Pancreas (tissue), 10 donors: ENCODE data around the gene HTATSF1. TPM values are rescaled to one million over a fixed set of nuclear protein-coding genes. Genes with fewer than 3 reads are reported as not detected.

Experiments
- ATAC-seq, 4 donors: fragments of 200-7000 bp; cut with Tn5 transposase; one replicate each; pipeline versions ENCODE4 v1.8.0 to v1.9.1; 2020; ENCODE audit warnings: mild to moderate bottlenecking in 4 of 4, moderate library complexity in 4 of 4
- DNase-seq, 6 donors: peaks; one replicate each; pipeline ENCODE4 v3.0.0-alpha.2; 2020
- FAIRE-seq: peaks from 2 replicates; lab custom pipeline; 2012; peaks lifted over from hg19 to GRCh38; lab: Jason Lieb, UNC
- H3K27ac ChIP-seq, 4 donors: fragments of 200-600 bp; sonication (generic); 1 replicate in 3 of 4; 2 replicates in 1 of 4; pipeline versions ENCODE4 v1.5.0 to v1.8.0; 2020
- H3K27me3 ChIP-seq, 4 donors: fragments of 200-600 bp; one replicate each; pipeline ENCODE4 v1.8.0; 2021
- H3K36me3 ChIP-seq, 3 donors: fragments of 200-600 bp; sonication (generic) in 1 of 3; one replicate each; pipeline versions ENCODE4 v1.5.0 to v1.8.0; 2020 to 2021
- H3K4me1 ChIP-seq, 3 donors: fragments of 200-600 bp; one replicate each; pipeline ENCODE4 v1.8.0; 2021
- H3K4me3 ChIP-seq, 4 donors: fragments of 200-600 bp; sonication (generic) in 2 of 4; one replicate each; pipeline versions ENCODE4 v1.5.0 to v1.8.0; 2020 to 2021
- H3K9me3 ChIP-seq, 4 donors: fragments of 200-600 bp; one replicate each; pipeline ENCODE4 v1.8.0; 2021
- WGBS, 2 donors: extraction: QIAGEN DNeasy Blood & Tissue Kit; methylation state at CpG; one replicate each; pipeline ENCODE4 v1.1.7; 2013; 5-methylcytosine and 5-hydroxymethylcytosine counted together
- intact Hi-C, 3 donors: fragments of 100-400 bp; cut with DNase I; formaldehyde crosslinking; loops; one replicate each; pipeline versions ENCODE4 v1.11.1 to v1.14.2; 2022
- microRNA-seq, 2 donors: library from miRNA; unstranded; fragments of <30 nt; microRNA quantifications; one replicate each; pipeline versions ENCODE4 to v1.1.0, GENCODE V29; 2019 to 2020
- polyA plus RNA-seq, 2 donors: library from polyadenylated mRNA; stranded (reverse); fragments of 200-250 nt; gene quantifications; one replicate each; pipeline ENCODE4 v1.2.3, GENCODE V29; 2013
- total RNA-seq, 6 donors: library from RNA; stranded (reverse); fragmentation: NEBNext Ultra II Directional in 4 of 6; extraction: Animal tissue kit (Norgen Biotek cat#: 25700) in 4 of 6; gene quantifications; one replicate each; pipeline versions ENCODE4 v1.2.1 to v1.2.4, GENCODE V29; 2021 to 2023
- TF ChIP-seq, protein P1 (sequence below), 4 donors: fragments of 200-600 bp; sonication (generic) in 3 of 4; IDR thresholded peaks; one replicate each; pipeline versions ENCODE4 v1.5.0 to v1.8.0; 2021; ENCODE audit warnings: antibody characterized with exemption in 4 of 4
- donor health status: healthy with polysubstance abuse.
- donor health status: DM: no; HTN: no; CAD: no; lungs with moderate emphysema.
- donor health status: DM: no; HTN: no; CAD: no.
- donor health status: control.
- donor health status: control.
- donor health status: Bipolar disorder and iron deficiency.
- donor health status: DM: yes; HTN: yes; CAD: no.
- donor health status: DM: no; HTN: no; CAD: no.
- donor health status: DM: no; HTN: no; CAD: no.
- donor health status: DM: yes; HTN: yes; CAD: no.

Gene HTATSF1
- total and polyA plus RNA-seq, 8 donors: 9.2 to 26.4 (median 13.0) TPM

DNA sequence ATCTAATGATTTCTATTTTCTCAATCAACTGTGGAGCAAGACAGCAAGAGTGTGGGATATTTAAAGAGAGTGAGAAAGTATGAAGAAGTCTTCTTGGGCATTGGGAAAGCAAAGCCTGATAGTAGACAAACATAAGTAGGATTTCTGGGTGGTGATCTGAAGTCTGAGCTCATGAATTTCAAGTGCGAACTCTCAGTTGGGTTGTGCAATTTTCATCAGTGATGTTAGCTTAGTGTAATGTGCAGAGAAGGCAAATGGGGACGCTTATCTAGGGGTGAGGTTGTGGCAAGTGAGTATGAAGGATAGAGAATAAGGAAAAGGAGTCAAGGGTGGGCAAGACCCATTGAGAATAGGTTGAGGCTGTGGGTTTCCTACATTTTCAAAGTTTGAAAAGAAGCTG lies 58.3 kb downstream of the HTATSF1 start:
- Histone ChIP-seq H3K27me3 (peaks cover 0 to 4% (median 0%) of the 10 kb centered on the region in 4 donors), H3K4me3 (no peak overlapping the region), H3K9me3 (no peaks in the 10 kb centered on the region), H3K36me3 (no peaks in the 10 kb centered on the region), H3K4me1 (no peaks in the 10 kb centered on the region), H3K27ac (no peak overlapping the region)
- ATAC-seq (no peak), DNase-seq (no peak), FAIRE-seq (no peak)
- intact Hi-C loops: no loop called here
- WGBS, 2 donors: 36 to 63% methylated on average over 2 of the region's 2 CpGs
- TF ChIP-seq, protein P1, sequence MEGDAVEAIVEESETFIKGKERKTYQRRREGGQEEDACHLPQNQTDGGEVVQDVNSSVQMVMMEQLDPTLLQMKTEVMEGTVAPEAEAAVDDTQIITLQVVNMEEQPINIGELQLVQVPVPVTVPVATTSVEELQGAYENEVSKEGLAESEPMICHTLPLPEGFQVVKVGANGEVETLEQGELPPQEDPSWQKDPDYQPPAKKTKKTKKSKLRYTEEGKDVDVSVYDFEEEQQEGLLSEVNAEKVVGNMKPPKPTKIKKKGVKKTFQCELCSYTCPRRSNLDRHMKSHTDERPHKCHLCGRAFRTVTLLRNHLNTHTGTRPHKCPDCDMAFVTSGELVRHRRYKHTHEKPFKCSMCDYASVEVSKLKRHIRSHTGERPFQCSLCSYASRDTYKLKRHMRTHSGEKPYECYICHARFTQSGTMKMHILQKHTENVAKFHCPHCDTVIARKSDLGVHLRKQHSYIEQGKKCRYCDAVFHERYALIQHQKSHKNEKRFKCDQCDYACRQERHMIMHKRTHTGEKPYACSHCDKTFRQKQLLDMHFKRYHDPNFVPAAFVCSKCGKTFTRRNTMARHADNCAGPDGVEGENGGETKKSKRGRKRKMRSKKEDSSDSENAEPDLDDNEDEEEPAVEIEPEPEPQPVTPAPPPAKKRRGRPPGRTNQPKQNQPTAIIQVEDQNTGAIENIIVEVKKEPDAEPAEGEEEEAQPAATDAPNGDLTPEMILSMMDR (IDR thresholded peaks at IDR 0.05): no peak

Small RNA genes lying within 50 kb of the gene (microRNA-seq; reads per million reads assigned to microRNA genes)
- 5.0 to 6.2 reads per million in 2 donors for gene MIR934

Other genes with a start within 250 kb of the HTATSF1 start
- 1 to 10 TPM; 1.1 to 3.6 (median 2.3) TPM for gene MAP7D3, start 246.2 kb upstream of the HTATSF1 start, total RNA-seq
- gene MAP7D3, start 246.2 kb upstream of the HTATSF1 start, polyA plus RNA-seq: 1 to 10 TPM; 1.9 to 2.3 TPM
- gene ADGRG4, start 196.6 kb upstream of the HTATSF1 start, total RNA-seq: not detected
- under 1 TPM in 1 of 2 donors, not detected in 1; 0.02 TPM for gene ADGRG4, start 196.6 kb upstream of the HTATSF1 start, polyA plus RNA-seq
- gene BRS3, start 9.6 kb upstream of the HTATSF1 start, total RNA-seq: under 1 TPM in 3 of 6 donors, not detected in 3; 0.12 to 0.16 (median 0.14) TPM
- under 1 TPM; 0.11 to 0.21 TPM for gene BRS3, start 9.6 kb upstream of the HTATSF1 start, polyA plus RNA-seq
- gene VGLL1, start 34.6 kb downstream of the HTATSF1 start, total RNA-seq: 1 to 10 TPM in 1 of 6 donors, under 1 TPM in 5; 0.32 to 2.7 (median 0.75) TPM
- 1 to 10 TPM in 1 of 2 donors, under 1 TPM in 1; 0.91 to 1.0 TPM for gene VGLL1, start 34.6 kb downstream of the HTATSF1 start, polyA plus RNA-seq
- gene CD40LG, start 150.6 kb downstream of the HTATSF1 start, total RNA-seq: under 1 TPM in 4 of 6 donors, not detected in 2; 0.09 to 0.19 (median 0.11) TPM
- not detected for gene CD40LG, start 150.6 kb downstream of the HTATSF1 start, polyA plus RNA-seq